WTC11 (cell line): ENCODE data around the gene MS4A15.

ENCODE experiments used
- ATF3 ChIP-seq: sonication (generic); formaldehyde crosslinking; conservative IDR thresholded peaks from 2 replicates; pipeline ENCODE4 v1.8.1; 2022; ENCODE audit warnings: mild to moderate bottlenecking, missing genetic modification reagents
- CREB1 ChIP-seq: sonication (generic); formaldehyde crosslinking; IDR thresholded peaks from 2 replicates; pipeline ENCODE4 v1.8.0; 2023; ENCODE audit warnings: mild to moderate bottlenecking, missing genetic modification reagents
- CTCF ChIP-seq: fragments of 200-600 bp; IDR thresholded peaks from 2 replicates; pipeline ENCODE4 v1.8.0; 2022; ENCODE audit warnings: antibody characterized with exemption
- FOXK1 ChIP-seq: sonication (generic); formaldehyde crosslinking; IDR thresholded peaks from 2 replicates; pipeline ENCODE4 v1.8.0; 2022; ENCODE audit warnings: mild to moderate bottlenecking, moderate library complexity, missing genetic modification reagents
- FOXP1 ChIP-seq: sonication (generic); formaldehyde crosslinking; IDR thresholded peaks from 2 replicates; pipeline ENCODE4 v1.8.0; 2022; ENCODE audit warnings: missing genetic modification reagents, mild to moderate bottlenecking, moderate library complexity, borderline replicate concordance
- FOXP4 ChIP-seq: sonication (generic); formaldehyde crosslinking; IDR thresholded peaks from 2 replicates; pipeline ENCODE4 v1.8.0; 2022; ENCODE audit warnings: mild to moderate bottlenecking, missing genetic modification reagents
- MXD4 ChIP-seq: fragments of 250-450 bp; sonication (Bioruptor Pico); IDR thresholded peaks from 2 replicates; pipeline ENCODE4 v1.8.0; 2021; ENCODE audit warnings: mild to moderate bottlenecking, moderate library complexity, borderline replicate concordance
- MYBL2 ChIP-seq: sonication (generic); formaldehyde crosslinking; IDR thresholded peaks from 2 replicates; pipeline ENCODE4 v1.8.1; 2023; ENCODE audit warnings: mild to moderate bottlenecking, moderate library complexity, missing genetic modification reagents
- NR2C2 ChIP-seq: sonication (generic); formaldehyde crosslinking; IDR thresholded peaks from 2 replicates; pipeline ENCODE4 v1.8.0; 2022; ENCODE audit warnings: mild to moderate bottlenecking, missing genetic modification reagents
- PREB ChIP-seq: sonication (generic); formaldehyde crosslinking; IDR thresholded peaks from 2 replicates; pipeline ENCODE4 v1.8.1; 2022; ENCODE audit warnings: mild to moderate bottlenecking, missing genetic modification reagents, moderate library complexity, borderline replicate concordance
- SP1 ChIP-seq: sonication (generic); formaldehyde crosslinking; conservative IDR thresholded peaks from 2 replicates; pipeline ENCODE4 v1.8.1; 2022; ENCODE audit warnings: missing genetic modification reagents
- STAT6 ChIP-seq: sonication (generic); formaldehyde crosslinking; conservative IDR thresholded peaks from 2 replicates; pipeline ENCODE4 v1.8.1; 2023; ENCODE audit warnings: mild to moderate bottlenecking, low read depth, missing genetic modification reagents, moderate library complexity
- USF1 ChIP-seq: sonication (generic); formaldehyde crosslinking; IDR thresholded peaks from 2 replicates; pipeline ENCODE4 v1.8.0; 2022; ENCODE audit warnings: mild to moderate bottlenecking, missing genetic modification reagents
- ZSCAN18 ChIP-seq: fragments of 250-450 bp; sonication (Bioruptor Pico); IDR thresholded peaks from 2 replicates; pipeline ENCODE4 v2.1.2; 2022; ENCODE audit warnings: mild to moderate bottlenecking, moderate library complexity

- TF ChIP-seq CREB1 (CRISPR knock-in tag) (no peak), CTCF (no peak), MYBL2 (no peak), SP1 (no peak), FOXP1 (CRISPR knock-in tag) (no peak), USF1 (CRISPR knock-in tag) (no peak), FOXK1 (CRISPR knock-in tag) (no peak), ZSCAN18 (CRISPR knock-in tag) (no peak), NR2C2 (CRISPR knock-in tag) (no peak), ATF3 (CRISPR knock-in tag) (no peak), STAT6 (CRISPR knock-in tag) (no peak), PREB (CRISPR knock-in tag) (no peak), FOXP4 (CRISPR knock-in tag) (no peak), MXD4 (CRISPR knock-in tag) (no peak)
These were observed 42.0 kb downstream of the MS4A15 start for GRCh38 chr11:60798631-60799030.
